Mucosa of stomach (tissue), 1 donor: ENCODE data around the gene RERE.
A peak's percentile ranks its signal among the peaks of the same experiment; 100 is the strongest.

ENCODE experiments used
- H3K27me3 ChIP-seq: one replicate; pipeline ENCODE4 v1.7.0; 2013; ENCODE audit warnings: mild to moderate bottlenecking, low read length; ENCODE audit not compliant: control insufficient read depth, insufficient read depth
- H3K36me3 ChIP-seq: one replicate; pipeline ENCODE4 v1.7.0; 2013; ENCODE audit warnings: low read length; ENCODE audit not compliant: control insufficient read depth, insufficient read depth
- H3K4me1 ChIP-seq: one replicate; pipeline ENCODE4 v1.7.0; 2013; ENCODE audit warnings: mild to moderate bottlenecking, low read length; ENCODE audit not compliant: control insufficient read depth, insufficient read depth
- H3K4me3 ChIP-seq: one replicate; pipeline ENCODE4 v1.7.0; 2013; ENCODE audit warnings: low read length
- H3K9ac ChIP-seq: one replicate; pipeline ENCODE4 v1.7.0; 2013; ENCODE audit warnings: mild to moderate bottlenecking, low read length, moderate library complexity
- H3K9me3 ChIP-seq: one replicate; pipeline ENCODE4 v1.7.0; 2013; ENCODE audit warnings: mild to moderate bottlenecking, low read length, moderate library complexity; ENCODE audit not compliant: control insufficient read depth
- donor health status: Pancreatic carcinoma.

RERE gene

GRCh38 chr1:8378178-8378577 is 439.3 kb downstream of the RERE start:
- no peak overlapping the region for H3K9ac ChIP-seq
- H3K9me3 ChIP-seq, result no peaks in the 10 kb centered on the region
- no peaks in the 10 kb centered on the region for H3K27me3 ChIP-seq
- no peaks in the 10 kb centered on the region for H3K36me3 ChIP-seq
- peaks cover 27% of the 10 kb centered on the region for H3K4me1 ChIP-seq
- no peak overlapping the region for H3K4me3 ChIP-seq

- no peak overlapping the region for H3K9ac ChIP-seq
- peaks cover 35% of the 10 kb centered on the region for H3K4me1 ChIP-seq
- no peaks in the 10 kb centered on the region for H3K27me3 ChIP-seq
- H3K4me3 ChIP-seq, result no peak overlapping the region
- no peaks in the 10 kb centered on the region for H3K36me3 ChIP-seq
- H3K9me3 ChIP-seq, result no peaks in the 10 kb centered on the region
Measured at GRCh38 chr1:8377271-8377981, 440.0 kb downstream of the RERE start.

DNA sequence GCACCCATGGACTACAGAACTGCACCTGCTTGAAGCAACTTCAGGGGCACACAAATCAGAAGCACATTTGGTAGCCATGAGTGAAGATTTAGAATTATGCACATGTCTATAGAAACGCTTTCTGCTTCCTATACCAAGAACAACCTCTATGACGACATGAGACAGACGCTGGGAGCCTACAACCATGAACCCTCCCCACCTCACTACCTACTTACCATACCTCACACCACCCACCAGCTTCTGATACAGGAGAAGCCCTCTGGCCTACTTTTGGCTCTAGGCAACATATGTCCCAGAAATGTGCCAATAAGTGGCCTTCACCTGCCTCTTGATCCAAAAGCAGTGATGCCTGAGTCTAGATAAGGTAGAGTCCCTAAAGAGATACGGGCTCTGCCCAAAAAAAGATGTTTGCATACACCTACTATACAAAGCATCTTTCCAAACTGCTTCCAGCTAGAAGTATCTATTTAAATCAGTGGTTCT is 441.0 kb downstream of the RERE start:
- H3K9me3 ChIP-seq, result no peaks in the 10 kb centered on the region
- peaks cover 40% of the 10 kb centered on the region for H3K4me1 ChIP-seq
- no peaks in the 10 kb centered on the region for H3K27me3 ChIP-seq
- no peaks in the 10 kb centered on the region for H3K36me3 ChIP-seq
- H3K9ac ChIP-seq, result no peak overlapping the region
- no peak overlapping the region for H3K4me3 ChIP-seq

DNA sequence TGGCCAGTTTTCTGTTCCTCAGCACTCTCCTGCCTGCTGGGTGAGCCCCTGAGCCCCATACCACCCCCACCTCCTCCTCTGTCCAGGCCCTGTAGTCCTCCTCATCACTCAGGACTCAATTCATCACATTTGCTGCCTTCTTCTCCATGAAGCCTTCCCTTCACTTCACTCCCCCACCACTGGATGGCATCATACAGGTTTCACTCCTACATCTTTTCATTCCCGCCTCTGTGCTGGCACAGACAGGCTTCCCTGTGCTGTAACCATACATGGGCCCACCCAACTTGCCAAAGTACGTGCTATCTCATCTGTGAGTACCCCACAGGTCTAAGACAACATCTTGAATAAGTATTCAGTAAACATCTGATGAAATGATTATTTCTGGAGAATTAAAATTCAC is 442.6 kb downstream of the RERE start:
- Histone ChIP-seq H3K9me3 (no peaks in the 10 kb centered on the region), H3K36me3 (no peaks in the 10 kb centered on the region), H3K4me1 (peaks cover 55% of the 10 kb centered on the region), H3K27me3 (no peaks in the 10 kb centered on the region), H3K4me3 (no peak overlapping the region), H3K9ac (no peak overlapping the region)

DNA sequence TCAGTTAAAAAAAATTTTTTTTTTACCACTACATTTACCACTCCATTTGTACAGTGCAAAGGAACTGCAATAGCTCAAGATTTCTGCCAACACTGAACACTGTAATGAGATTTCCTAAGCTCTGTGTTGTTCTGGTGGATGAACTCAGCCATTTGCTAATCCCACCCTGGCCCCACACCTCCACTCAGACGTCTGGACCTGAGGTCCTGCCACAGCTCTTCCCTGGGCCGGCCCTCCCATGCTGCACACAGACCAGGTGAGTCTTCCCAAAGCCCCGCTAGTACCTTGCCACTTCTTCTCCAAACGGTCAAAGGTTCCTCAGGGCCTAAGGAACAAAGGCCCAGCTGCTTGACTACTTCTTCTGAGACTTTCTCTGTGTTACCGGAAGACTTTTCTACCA is 443.1 kb downstream of the RERE start:
- no peak overlapping the region for H3K9ac ChIP-seq

DNA sequence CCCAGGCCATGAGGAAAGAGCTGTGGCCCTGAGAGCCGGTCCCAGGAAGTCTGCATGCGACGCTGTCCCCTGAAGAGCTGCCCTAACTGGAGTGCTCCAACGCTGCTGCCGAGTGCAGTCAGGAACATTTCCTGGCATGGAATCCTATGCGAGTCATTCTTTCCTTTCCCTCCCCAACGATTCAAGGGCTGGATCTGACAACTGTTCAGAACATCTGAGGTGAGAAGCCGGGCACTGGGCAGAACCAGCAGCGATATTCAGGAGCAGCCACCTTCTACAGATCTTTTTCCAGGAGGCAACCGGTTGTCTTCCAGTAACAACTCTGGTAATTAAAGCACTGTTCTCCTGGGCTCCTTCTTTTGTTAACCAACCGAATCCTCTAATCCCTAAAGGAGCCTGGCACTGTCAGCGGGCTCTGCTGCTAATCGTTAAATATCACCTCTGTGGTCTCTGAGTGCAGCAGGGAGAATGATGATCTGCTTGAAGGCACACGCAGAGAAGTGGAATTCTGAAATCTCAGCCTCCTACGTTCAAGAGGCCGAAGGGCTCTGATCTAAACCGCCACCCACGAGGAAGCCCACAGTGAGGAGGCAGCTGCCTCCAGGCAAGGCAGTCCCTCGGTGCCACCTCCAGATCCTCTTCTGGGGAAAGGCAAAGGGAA is 443.7 kb downstream of the RERE start:
- Histone ChIP-seq H3K27me3 (no peaks in the 10 kb centered on the region), H3K4me3 (no peak overlapping the region), H3K9ac (peak overlapping the region; percentile 8), H3K4me1 (peaks cover 47% of the 10 kb centered on the region), H3K36me3 (no peaks in the 10 kb centered on the region), H3K9me3 (no peaks in the 10 kb centered on the region)

More for the DNA sequence above, 443.1 kb downstream of the RERE start:
- Histone ChIP-seq H3K4me3 (no peak overlapping the region), H3K27me3 (no peaks in the 10 kb centered on the region), H3K9me3 (no peaks in the 10 kb centered on the region), H3K4me1 (peaks cover 53% of the 10 kb centered on the region), H3K36me3 (no peaks in the 10 kb centered on the region)

DNA sequence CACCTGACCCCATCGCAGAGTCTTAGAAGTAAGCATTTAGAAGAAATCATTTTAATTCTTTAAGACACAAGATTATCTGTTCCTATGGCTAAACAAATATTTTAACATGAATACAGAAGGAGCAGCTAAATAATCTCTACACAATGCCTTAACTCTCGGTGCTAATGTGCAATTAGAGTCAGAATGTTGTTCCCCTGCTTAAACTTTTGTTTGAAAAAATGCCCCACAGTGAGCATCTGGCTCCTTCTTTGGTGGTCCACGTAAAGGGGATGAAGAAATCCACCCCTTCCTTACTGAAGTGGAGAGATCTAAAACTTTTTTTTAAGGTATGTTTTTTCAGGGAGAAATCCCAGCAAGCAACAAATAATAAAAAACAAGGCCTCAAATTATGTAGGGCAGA is 444.3 kb downstream of the RERE start:
- no peaks in the 10 kb centered on the region for H3K36me3 ChIP-seq
- no peak overlapping the region for H3K4me3 ChIP-seq
- peak overlapping the region; percentile 7 for H3K9ac ChIP-seq
- H3K9me3 ChIP-seq, result no peaks in the 10 kb centered on the region
- peaks cover 43% of the 10 kb centered on the region for H3K4me1 ChIP-seq
- H3K27me3 ChIP-seq, result no peaks in the 10 kb centered on the region

DNA sequence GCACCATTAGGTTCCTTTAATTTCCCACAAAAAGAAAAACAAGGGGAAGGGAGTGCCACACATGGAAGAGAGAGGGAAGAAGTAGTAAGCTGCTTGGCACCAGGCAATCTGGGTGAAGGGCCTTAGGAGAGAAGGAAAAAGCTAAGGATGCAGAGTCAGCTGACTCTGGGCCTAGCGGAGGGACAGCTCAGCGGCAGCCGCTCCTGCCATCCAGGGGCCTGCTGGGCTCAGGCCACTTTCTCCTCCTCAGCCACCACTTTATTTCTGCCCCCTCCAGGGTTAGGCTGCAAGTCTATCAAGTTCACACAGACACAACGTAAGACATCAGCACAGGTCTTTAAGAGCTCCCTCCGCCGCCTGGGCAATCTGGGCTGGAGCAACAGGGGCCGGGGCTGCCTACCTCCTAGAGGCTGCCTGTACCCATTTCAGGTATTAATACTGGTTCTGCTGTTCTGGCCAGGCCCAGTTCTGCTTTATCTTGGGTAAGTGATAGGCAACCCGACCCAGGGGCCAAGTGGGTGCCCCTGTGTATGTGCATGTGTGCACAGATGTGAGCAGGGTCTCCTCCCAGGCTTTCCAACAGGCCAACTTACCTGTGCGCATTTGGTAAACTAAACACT is 446.0 kb downstream of the RERE start:
- Histone ChIP-seq H3K36me3 (no peaks in the 10 kb centered on the region), H3K4me3 (no peak overlapping the region), H3K4me1 (peaks cover 48% of the 10 kb centered on the region), H3K9ac (no peak overlapping the region), H3K27me3 (no peaks in the 10 kb centered on the region), H3K9me3 (no peaks in the 10 kb centered on the region)

DNA sequence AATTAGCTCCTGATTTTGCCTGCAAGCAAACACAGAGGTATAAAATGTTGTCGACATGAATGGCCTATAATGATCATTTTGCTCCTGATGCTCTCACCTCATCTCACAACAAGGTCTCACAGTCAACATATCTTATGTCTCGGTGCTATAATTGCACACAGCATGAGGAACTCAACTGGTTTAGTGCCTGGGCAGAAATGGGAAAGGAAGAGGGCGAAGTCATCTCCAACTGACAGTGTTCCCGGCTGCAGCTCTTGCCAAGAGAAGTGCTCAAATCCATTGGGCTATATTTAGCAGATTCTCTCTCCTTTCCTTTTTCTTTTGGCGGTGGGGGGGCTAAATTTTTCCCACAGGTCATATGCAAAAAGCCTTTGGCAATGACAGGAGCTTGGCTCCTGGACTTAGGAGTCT is 446.5 kb downstream of the RERE start:
- Histone ChIP-seq H3K4me3 (no peak overlapping the region), H3K36me3 (no peaks in the 10 kb centered on the region), H3K9ac (no peak overlapping the region), H3K27me3 (no peaks in the 10 kb centered on the region), H3K4me1 (peaks cover 48% of the 10 kb centered on the region), H3K9me3 (no peaks in the 10 kb centered on the region)

DNA sequence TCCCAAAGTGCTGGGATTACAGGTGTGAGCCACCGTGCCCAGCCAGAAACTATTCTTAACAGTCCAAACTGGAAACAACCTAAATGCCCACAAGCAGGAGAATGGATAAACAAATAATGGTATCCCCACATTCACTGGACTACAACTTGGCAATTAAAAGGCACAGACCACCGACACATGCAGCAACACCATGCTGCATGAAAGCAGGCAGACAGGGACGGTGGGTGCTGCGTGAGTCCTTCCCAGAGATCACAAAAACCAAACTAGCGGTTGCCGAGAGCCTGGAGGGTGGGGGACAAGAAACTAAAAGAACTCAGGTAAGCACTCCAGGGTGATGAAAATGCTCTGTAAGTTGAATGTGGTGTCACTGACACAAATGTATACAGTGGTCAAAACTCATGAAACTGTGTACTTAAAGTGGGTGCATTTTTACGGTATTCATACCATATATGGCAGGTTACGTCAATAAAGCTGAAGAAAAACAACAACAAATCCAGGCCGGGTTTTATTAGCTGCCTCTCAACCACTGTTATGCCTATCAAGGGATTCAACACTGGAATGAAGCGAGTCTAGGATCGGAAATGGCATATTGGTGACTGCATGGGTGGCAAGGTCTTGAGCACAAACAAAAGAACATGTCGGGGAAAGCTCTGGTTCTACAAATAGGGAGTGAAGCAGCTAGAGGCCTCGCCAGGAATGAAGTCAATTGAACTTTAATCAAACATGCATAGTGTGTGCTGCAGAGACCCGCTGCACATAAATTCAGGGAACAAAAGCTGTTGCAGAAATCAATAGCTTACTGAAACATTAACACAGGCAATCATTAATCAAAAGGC is 447.2 kb downstream of the RERE start:
- Histone ChIP-seq H3K4me3 (no peak overlapping the region), H3K27me3 (no peaks in the 10 kb centered on the region), H3K9me3 (no peaks in the 10 kb centered on the region), H3K9ac (no peak overlapping the region), H3K4me1 (peaks cover 48% of the 10 kb centered on the region), H3K36me3 (no peaks in the 10 kb centered on the region)

DNA sequence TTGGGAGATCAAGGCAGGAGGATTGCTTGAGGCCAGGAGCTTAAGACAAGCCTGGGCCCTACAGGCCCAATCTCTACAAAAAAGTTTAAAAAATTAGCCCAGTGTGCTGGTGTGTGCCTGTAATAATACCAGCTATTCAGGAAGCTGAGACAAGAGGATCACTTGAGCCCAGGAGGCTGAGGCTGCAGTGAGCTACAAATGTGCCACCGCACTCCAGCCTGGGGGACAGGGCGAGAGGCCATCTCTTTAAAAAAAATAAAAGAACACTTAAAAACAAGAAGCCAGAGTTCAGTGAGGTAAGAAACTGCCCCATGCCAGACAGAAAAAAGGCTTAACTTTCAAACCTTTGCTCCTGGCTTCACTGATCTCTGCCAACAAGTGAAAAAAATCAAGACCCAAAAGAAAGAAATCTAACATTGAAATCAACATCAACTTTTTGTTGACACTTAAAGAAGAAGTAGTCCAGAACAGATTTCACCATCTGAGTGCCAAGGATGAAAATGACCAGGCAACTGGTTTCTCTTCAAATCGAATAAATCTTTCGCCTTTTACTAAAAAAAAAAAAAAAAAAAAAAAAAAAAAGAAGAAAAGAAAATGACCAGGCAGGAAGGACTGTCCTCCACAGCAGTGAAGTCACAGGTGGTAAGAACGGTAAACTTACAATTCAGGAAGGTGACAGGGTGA is 448.3 kb downstream of the RERE start:
- no peak overlapping the region for H3K4me3 ChIP-seq
- H3K9ac ChIP-seq, result no peak overlapping the region
- no peaks in the 10 kb centered on the region for H3K9me3 ChIP-seq
- peaks cover 44% of the 10 kb centered on the region for H3K4me1 ChIP-seq
- H3K36me3 ChIP-seq, result no peaks in the 10 kb centered on the region
- H3K27me3 ChIP-seq, result no peaks in the 10 kb centered on the region
